HG03159 (cell line): ENCODE measurements around the gene SMCHD1.
"Not testable (repeated sequence)": the region's sequence is repeated elsewhere in the genome, so short reads cannot be mapped to it uniquely, and the experiment has no call there.

Experiments used
- ATAC-seq: cut with Tn5 transposase; IDR thresholded peaks from one replicate; pipeline ENCODE4 v1.9.1; 2021; ENCODE audit warnings: mild to moderate bottlenecking, moderate library complexity; ENCODE audit not compliant: unreplicated experiment

SMCHD1 gene

GRCh38 chr18:2850816-2851215, 195.3 kb downstream of the SMCHD1 start:
- no peak for ATAC-seq

- ATAC-seq: no peak
Observed at GRCh38 chr18:2851771-2852170, 196.2 kb downstream of the SMCHD1 start.

GRCh38 chr18:2852460-2852859, 196.9 kb downstream of the SMCHD1 start:
- ATAC-seq: not testable (repeated sequence)

GRCh38 chr18:2853173-2853925, 197.8 kb downstream of the SMCHD1 start:
- ATAC-seq: no peak

GRCh38 chr18:2853926-2854664, 198.6 kb downstream of the SMCHD1 start:
- ATAC-seq: no peak
